HT-29 (cell line): ENCODE measurements around the gene PKNOX1. TPM values are rescaled to one million over a fixed set of nuclear protein-coding genes. Genes with fewer than 3 reads are reported as not detected.
A peak's percentile ranks its signal among the peaks of the same experiment; 100 is the strongest.
"Not testable (repeated sequence)": the region's sequence is repeated elsewhere in the genome, so short reads cannot be mapped to it uniquely, and the experiment has no call there.

Experiments used
- DNase-seq: peaks from one replicate; pipeline ENCODE4 v3.0.0-alpha.2; 2015; ENCODE audit warnings: low spot score
- total RNA-seq: library from RNA; depleted of rRNA; stranded (reverse); fragments of >200 nt; shearing (Covaris generic); gene quantifications from 2 replicates; pipeline ENCODE4 v1.2.3, GENCODE V29; 2014; rRNA removed

PKNOX1 gene
- 14.3 and 24.7 TPM in 2 replicates for total RNA-seq

DNA sequence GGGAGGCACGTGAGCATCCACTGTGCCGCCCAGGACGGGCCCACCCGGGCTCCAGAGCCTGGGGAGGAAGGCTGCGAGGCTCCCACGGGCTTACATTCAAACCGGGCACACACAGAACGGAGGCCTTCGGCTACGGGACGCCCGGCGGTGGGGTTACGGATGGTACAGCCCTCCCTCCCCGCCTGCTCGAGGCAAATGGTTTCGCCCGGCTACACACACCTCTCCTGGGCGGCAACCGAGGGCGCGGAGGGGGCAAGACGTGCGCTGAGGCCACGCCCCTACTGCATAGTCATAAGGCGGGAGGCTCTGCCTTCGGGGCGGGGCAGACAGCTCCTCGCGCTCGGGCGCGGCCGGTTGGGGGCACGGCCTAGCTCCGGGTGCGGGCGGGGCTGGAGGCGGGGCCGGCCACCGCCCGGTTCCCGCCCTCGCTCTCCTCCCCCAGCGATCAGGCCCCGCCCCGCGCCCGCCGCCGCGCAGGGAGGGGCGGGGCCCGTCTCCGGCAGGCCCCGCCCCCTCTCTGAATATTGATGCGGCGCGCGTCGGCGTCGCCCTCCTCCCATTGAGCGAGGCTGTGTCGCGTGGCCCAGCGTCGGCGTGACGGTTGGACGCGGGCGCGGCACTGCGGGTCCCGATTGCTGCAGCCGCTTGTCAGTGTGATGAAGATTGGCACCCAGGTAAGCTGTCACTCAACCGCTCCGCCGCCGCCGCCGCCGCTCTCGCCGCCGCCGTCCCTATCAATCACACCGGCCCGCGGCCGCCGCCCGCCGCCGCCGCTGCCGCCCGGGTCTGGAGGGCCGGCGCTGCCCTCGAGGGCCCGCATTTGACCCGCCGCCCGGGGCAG is at the start of gene PKNOX1:
Gene PKNOX1 (plus strand): TSS at position 572 of the 841 bp plus-strand sequence. CDS start 29,820 bp downstream, outside the sequence.
- peak; percentile 93 for DNase-seq

- DNase-seq = no peak
Observed at GRCh38 chr21:42925114-42925926, 49.0 kb upstream of the PKNOX1 start, which contains the start of gene ERVH48-1. Gene ERVH48-1 (minus strand): TSS chr21:42925630. CDS start chr21:42919006, 6,624 bp downstream.

GRCh38 chr21:42927474-42928200 is 46.7 kb upstream of the PKNOX1 start:
- DNase-seq = not testable (repeated sequence)

DNA sequence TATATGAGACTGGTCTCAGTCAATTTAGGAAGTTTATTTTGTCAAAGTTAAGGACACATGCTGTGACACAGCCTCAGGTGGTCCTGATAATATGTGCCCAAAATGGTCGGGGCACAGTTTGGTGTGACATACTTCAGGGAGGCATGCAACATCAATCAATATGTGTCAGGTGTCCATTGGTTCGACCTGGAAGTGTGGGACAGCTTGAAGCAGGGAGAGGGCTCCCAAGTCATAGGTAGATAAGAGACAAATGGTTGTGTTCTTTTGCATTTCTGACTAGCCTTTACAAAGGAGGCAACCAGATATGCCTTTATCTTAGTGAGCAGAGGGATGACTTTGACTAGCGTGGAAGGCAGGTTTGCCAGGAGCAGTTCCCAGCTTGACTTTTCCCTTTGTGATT is 44.4 kb upstream of the PKNOX1 start:
- no peak for DNase-seq

GRCh38 chr21:42931560-42932235 is 42.7 kb upstream of the PKNOX1 start:
- no peak for DNase-seq

- not testable (repeated sequence) for DNase-seq
Observed at GRCh38 chr21:42932378-42933136, 41.8 kb upstream of the PKNOX1 start.

- DNase-seq = not testable (repeated sequence)
Observed at GRCh38 chr21:42933137-42933970, 41.0 kb upstream of the PKNOX1 start.

GRCh38 chr21:42933973-42934372 is 40.4 kb upstream of the PKNOX1 start:
- DNase-seq = not testable (repeated sequence)

- DNase-seq = not testable (repeated sequence)
Observed at GRCh38 chr21:42936360-42936759, 38.0 kb upstream of the PKNOX1 start.

DNA sequence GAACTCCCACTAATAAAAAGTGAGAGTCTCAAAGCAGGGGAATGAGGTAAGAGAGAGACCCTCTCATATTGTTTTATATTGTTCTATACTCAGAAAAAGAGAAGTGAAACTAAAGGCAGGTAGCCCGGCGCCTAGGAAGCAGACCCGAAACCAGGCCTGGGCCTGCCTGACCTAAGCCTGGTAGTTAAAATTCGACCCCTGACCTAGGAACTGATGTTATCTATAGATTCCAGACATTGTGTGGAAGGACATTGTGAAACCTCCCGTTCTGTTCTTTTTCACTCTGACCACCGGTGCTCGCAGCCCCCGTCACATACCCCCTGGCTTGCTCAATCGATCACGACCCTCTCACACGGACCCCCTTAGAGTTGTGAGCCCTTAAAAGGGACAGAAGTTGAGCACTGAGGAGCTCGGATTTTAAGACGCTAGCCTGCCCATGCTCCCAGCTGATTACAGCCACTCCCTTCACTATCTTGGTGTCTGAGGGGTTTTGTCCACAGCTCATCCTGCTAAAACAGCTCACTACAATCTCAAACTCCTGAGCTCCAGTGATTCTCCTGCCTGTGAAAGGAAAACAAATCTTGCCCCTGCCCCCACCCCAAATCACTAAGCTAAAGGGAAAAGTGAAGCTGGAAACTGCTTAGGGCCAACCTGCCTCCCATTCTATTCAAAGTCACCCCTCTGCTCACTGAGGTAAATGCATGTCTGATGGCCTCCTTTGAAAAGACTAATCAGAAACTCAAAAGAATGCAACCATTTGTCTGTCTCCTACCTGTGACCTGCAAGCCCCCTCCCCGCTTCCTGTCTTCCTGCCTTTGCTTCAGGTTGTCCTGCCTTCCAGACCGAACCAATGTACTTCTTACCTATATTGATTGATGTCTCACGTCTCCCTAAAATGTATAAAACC is 37.1 kb upstream of the PKNOX1 start:
- not testable (repeated sequence) for DNase-seq

GRCh38 chr21:42937960-42938605 is 36.3 kb upstream of the PKNOX1 start:
- DNase-seq = no peak

DNA sequence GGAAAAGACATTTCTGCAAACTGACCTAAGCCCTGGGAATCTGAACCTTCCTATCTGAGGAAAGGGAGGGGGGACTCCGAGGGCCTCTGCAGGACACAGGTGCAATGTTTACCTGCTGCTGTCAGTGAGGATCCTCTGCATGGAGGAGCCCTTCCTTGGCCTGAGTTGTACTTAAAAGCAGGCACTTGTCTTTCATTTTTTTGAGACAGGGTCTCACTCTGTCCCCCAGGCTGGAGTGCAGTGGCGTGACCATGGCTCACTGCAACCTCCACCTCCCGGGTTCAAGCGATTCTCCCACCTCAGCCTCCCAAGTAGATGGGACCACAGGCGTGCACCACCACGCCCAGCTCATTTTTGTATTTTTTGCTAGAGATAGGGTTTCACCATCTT is 35.8 kb upstream of the PKNOX1 start:
- not testable (repeated sequence) for DNase-seq

DNA sequence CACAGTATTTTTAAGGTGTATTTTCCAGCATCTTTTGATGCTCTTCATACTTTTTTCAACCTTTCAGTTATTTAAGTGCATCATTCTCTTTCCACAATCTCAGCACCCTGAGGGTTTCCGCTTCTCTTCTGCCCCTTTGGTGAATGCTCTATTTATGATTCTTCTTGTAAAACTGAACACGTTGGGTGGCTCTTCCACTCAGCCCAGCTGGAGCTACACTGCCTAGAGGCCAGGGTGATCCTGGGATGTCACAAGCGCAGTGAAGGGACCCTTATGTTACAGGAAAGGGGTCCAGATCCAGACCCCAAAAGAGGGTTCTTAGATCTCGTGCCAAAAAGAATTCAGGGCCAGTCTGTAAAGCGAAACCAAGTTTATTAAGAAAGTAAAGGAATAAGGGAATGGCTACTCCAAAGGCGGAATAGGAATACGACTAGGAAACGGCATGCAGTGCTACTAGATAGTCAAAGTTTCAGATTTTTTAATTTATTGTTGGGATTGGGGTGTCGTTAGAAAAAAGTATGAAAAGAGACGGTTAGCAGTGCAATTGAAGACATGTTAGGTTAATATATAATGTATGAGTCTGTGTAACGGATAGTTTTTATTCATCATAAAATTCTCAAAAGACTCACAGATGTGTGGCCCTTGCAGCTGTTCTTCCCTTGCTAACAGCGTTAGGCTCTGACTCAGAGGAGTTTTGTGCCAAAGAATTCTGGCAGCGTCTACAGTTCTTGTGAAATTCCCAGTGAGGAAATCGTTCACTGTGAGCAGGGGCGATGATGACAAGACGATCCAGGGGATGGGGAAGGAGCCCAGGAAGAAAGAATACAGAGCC is 34.6 kb upstream of the PKNOX1 start:
- DNase-seq = peak; percentile 14

DNA sequence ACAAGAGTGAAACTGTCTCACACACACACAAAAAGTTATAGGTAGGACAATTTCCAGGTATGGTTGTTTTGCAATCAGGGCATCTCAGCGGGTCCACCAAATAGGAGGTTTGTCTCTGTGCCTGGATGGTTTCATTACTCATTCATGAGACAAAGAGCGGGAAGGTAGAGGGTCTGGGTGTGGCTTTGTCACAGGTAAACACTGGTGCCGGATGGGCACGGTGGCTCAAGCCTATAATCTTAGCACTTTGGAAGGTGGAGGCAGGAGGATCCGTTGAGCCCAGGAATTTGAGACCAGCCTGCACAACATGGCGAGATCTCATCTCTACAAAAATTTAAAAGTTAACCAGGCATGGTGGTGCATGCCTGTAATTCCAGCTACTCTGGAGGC is 32.7 kb upstream of the PKNOX1 start:
- DNase-seq = no peak

GRCh38 chr21:42942244-42942643 is 32.1 kb upstream of the PKNOX1 start:
- DNase-seq = no peak

DNA sequence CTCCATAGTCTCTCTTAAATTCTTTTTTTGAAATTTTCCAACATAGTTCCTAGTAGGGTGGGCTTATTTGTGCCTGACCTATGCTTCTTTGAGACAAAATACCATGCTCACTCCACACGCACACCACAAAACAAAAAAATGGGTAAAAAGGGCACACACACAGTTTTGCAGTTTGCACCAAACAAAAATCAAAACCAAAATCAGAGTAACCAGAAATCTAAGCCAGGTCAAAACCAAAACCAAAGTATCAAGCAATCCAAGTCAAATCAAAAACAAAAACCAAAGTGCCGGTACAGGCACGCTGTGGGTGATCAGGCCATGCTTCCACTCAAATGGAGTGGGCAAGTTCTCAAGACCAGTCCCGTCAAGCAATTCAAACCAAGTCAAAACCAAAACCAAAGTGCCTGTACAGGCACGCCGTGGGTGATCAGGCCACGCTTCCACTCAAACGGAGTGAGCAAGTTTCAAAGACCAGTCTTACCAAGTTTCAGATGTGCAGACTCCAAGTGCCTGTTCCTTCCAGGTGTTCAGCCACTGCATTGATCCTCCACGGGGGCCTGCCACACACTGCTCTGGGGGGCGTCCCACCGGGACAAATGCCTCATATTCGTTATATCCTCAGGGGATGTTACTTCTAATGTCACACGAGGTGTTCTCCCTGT is 25.1 kb upstream of the PKNOX1 start:
- not testable (repeated sequence) for DNase-seq
